Progenitor cell of endocrine pancreas (in vitro differentiated cells): ENCODE results near the gene PMPCA. TPM values are rescaled to one million over a fixed set of nuclear protein-coding genes. Genes with fewer than 3 reads are reported as not detected.
A peak's percentile ranks its signal among the peaks of the same experiment; 100 is the strongest.

Experiments
- DNase-seq: peaks from one replicate; pipeline ENCODE4 v3.0.0; 2021; ENCODE audit warnings: low spot score; ENCODE audit not compliant: unreplicated experiment
- H3K27ac Mint-ChIP-seq: 2 replicates; pipeline ENCODE4 v1.8.0; 2021; ENCODE audit warnings: mild to moderate bottlenecking, moderate library complexity, mixed read lengths
- H3K27me3 Mint-ChIP-seq: 2 replicates; pipeline ENCODE4 v1.8.0; 2021; ENCODE audit warnings: mixed read lengths
- H3K36me3 Mint-ChIP-seq: 2 replicates; pipeline ENCODE4 v1.8.0; 2022; ENCODE audit warnings: mixed read lengths; ENCODE audit not compliant: insufficient read depth
- H3K4me1 Mint-ChIP-seq: 2 replicates; pipeline ENCODE4 v1.8.0; 2021; ENCODE audit warnings: low read depth, mixed read lengths
- H3K4me3 Mint-ChIP-seq: 2 replicates; pipeline ENCODE4 v1.8.0; 2021; ENCODE audit warnings: low read depth, mild to moderate bottlenecking, moderate library complexity, mixed read lengths
- H3K9me3 Mint-ChIP-seq: 2 replicates; pipeline ENCODE4 v1.8.0; 2021; ENCODE audit warnings: low read depth, mixed read lengths
- total RNA-seq: library from RNA; stranded (reverse); gene quantifications from 2 replicates; pipeline ENCODE4 v1.2.1, GENCODE V29; 2021
- TF ChIP-seq, protein P1 (sequence below): fragments of 200-600 bp; sonication (generic); IDR thresholded peaks from one replicate; pipeline ENCODE4 v1.5.0; 2021; ENCODE audit warnings: antibody characterized with exemption, mild to moderate bottlenecking; ENCODE audit not compliant: unreplicated experiment

Gene PMPCA
- total RNA-seq, 1 donor from 2014 or later, result 68.3 TPM

DNA sequence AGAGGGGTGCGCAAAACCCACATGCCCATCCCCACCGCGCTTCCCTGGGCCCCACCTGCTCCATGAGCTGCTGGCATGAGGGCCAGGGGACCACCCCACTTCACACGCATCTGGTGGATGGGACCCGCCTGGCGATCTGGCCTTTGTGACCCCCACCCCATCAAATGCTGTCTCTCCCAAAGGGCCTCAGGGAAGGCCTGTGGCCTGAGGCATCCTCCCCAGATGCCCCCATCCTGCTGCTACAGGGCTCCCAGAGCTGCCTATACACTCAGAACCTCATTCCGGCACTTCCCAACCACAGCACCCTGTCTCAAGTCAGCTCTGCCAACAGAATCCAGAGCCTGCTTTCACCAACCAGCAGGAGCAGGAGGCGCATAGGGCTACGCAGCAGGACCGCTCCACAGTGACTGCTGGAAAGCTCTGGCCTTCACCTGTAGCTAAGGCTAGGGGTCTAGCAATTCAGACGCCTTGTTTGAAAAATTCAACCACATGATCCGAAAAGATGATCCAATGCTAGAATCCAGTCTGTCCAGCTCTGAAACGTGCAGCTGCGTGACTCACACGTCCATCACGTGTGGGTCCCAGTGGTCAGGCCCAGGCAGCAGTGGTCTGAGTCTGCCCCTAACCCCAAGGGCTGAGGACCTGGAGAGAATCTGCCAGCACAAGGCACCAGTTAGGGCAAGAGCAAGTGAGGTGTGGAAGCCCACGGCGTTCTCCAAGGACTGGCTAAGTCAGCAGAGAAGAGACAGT lies 9.1 kb upstream of the PMPCA start:
- H3K36me3 Mint-ChIP-seq, result peaks cover 12% of the 10 kb centered on the region
- H3K27ac Mint-ChIP-seq, result no peak overlapping the region
- no peak for DNase-seq
- H3K4me1 Mint-ChIP-seq, result peaks cover 10% of the 10 kb centered on the region
- H3K4me3 Mint-ChIP-seq, result peak overlapping the region; percentile 38
- H3K27me3 Mint-ChIP-seq, result no peaks in the 10 kb centered on the region
- TF ChIP-seq, protein P1, sequence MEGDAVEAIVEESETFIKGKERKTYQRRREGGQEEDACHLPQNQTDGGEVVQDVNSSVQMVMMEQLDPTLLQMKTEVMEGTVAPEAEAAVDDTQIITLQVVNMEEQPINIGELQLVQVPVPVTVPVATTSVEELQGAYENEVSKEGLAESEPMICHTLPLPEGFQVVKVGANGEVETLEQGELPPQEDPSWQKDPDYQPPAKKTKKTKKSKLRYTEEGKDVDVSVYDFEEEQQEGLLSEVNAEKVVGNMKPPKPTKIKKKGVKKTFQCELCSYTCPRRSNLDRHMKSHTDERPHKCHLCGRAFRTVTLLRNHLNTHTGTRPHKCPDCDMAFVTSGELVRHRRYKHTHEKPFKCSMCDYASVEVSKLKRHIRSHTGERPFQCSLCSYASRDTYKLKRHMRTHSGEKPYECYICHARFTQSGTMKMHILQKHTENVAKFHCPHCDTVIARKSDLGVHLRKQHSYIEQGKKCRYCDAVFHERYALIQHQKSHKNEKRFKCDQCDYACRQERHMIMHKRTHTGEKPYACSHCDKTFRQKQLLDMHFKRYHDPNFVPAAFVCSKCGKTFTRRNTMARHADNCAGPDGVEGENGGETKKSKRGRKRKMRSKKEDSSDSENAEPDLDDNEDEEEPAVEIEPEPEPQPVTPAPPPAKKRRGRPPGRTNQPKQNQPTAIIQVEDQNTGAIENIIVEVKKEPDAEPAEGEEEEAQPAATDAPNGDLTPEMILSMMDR, result no peak
- H3K9me3 Mint-ChIP-seq, result no peaks in the 10 kb centered on the region

DNA sequence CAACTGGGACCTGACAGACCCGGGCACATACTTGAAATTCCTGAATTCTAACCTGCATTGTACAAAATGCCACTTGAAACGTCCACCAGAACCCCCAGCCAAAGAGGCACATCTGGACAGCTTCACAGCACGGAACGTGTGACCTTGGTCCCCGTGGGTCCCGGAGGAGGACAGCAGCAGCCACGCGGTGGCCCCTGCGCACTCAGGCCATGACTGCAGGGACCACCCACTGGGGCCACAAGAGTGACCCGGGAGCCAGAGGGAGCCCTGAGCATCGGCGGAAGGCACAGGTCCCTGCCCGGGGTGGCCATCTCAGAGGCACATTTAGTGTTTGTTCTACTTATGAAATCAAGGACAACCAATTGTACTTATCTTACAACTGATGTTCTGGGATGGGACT lies 8.4 kb upstream of the PMPCA start:
- DNase-seq, result no peak
- TF ChIP-seq, protein P1, result no peak
- no peak overlapping the region for H3K4me3 Mint-ChIP-seq
- H3K4me1 Mint-ChIP-seq, result peaks cover 10% of the 10 kb centered on the region
- no peak overlapping the region for H3K27ac Mint-ChIP-seq
- peaks cover 8% of the 10 kb centered on the region for H3K36me3 Mint-ChIP-seq
- H3K27me3 Mint-ChIP-seq, result no peaks in the 10 kb centered on the region
- no peaks in the 10 kb centered on the region for H3K9me3 Mint-ChIP-seq

DNA sequence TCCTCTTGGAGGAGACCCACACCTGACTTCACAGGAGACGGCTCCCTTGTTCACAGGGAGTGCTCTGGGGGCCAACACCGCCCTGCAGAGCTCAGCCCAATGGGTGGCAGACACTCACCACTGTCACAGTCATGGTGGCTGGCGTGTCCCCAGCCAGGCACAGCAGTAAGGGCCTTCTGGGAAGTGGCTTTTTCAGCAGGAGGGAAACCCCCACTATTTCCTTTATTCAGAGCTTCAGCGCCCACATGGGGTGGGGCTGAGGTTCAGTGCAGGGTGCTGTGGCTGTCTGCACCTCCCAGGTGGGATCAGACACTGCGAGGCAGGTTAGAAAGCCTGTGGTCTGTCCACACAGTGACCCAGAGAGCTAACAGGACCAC lies 6.9 kb upstream of the PMPCA start:
- Mint-ChIP-seq H3K4me3 (no peak overlapping the region), H3K27ac (no peak overlapping the region), H3K4me1 (peaks cover 9% of the 10 kb centered on the region), H3K27me3 (no peaks in the 10 kb centered on the region), H3K9me3 (no peaks in the 10 kb centered on the region), H3K36me3 (peaks cover 8% of the 10 kb centered on the region)
- TF ChIP-seq, protein P1, result no peak
- DNase-seq, result no peak

DNA sequence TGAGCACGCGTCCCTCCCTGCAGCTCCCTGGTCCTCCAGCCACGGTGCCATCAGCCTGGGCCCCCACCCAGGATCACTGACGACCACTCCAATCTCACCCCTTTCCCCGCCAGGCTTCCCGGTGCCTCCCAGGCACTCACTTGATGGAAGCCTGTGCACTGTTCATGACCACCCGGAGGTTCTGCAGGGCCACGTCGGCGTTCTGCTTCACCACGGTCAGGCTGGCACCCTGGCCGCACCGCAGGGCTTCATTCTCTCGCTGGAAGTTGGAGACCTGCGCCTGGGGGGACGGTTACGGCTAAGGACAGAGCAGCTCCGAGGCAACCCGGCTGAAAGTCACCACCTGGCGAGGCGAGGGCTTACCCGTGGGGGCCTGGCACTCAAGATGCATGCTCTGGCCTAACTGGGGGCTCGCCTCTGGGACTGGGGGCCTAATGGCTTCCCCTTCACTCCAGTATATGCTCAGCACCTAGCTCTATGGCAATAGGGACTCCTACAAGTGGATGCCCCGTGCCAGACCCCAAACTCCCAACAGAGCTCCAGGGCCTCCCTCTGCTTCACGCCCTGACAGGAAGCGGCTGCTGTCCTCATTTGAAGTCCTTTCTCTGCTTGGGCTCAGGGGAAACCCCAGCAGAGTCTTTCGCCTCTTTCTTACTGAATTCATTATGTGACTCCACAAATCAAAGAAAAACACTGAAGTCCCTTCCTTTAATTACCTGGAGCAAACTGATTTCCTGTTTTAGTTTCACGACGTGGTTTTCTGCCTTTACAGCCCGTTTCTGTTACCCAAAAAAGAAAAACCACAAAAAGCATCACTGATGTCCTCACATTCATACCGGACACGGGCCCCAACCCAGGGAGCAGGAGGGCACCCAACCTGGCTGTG lies 6.3 kb upstream of the PMPCA start:
- no peak for DNase-seq
- TF ChIP-seq, protein P1, result no peak
- H3K27me3 Mint-ChIP-seq, result no peaks in the 10 kb centered on the region
- H3K4me3 Mint-ChIP-seq, result no peak overlapping the region
- no peaks in the 10 kb centered on the region for H3K9me3 Mint-ChIP-seq
- H3K27ac Mint-ChIP-seq, result no peak overlapping the region
- H3K4me1 Mint-ChIP-seq, result peaks cover 4% of the 10 kb centered on the region
- peaks cover 12% of the 10 kb centered on the region for H3K36me3 Mint-ChIP-seq

DNA sequence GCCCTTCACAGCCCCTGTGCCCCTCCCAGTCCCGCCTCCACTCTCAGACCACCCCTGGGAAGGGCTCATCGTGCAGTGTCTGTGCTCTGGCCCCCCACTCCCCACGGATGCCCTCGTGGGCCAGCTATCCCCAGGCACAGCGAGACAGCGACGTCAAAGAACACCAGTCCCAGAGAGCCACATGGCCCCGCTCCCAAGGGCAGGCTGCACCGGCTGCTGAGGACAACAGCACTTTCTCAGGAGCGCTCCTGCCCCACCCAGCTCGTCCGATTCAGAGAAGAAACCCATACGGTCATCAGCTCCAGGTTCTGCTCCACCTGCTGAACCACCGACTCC lies 5.7 kb upstream of the PMPCA start:
- Mint-ChIP-seq H3K36me3 (peaks cover 12% of the 10 kb centered on the region), H3K4me3 (no peak overlapping the region), H3K9me3 (no peaks in the 10 kb centered on the region), H3K27ac (no peak overlapping the region), H3K27me3 (no peaks in the 10 kb centered on the region), H3K4me1 (peaks cover 8% of the 10 kb centered on the region)
- TF ChIP-seq, protein P1, result no peak
- no peak for DNase-seq
